Thoracic aorta (tissue), 2 donors: Measurements from ENCODE around the gene ZNF280B. TPM values are rescaled to one million over a fixed set of nuclear protein-coding genes. Genes with fewer than 3 reads are reported as not detected.
"Not testable (repeated sequence)": the region's sequence is repeated elsewhere in the genome, so short reads cannot be mapped to it uniquely, and the experiment has no call there.

Experiments
- ATAC-seq: fragments of 150-250 bp; one replicate; pipeline ENCODE4 v1.8.0; 2017; ENCODE audit warnings: low read depth; ENCODE audit not compliant: insufficient number of reproducible peaks, low FRiP score
- DNase-seq: peaks from one replicate; pipeline ENCODE4 v3.0.0-alpha.2; 2020; ENCODE audit warnings: low spot score
- H3K27ac ChIP-seq, 2 donors: fragments of 200-600 bp; sonication (generic); 1 replicate in 1 of 2; 2 replicates in 1 of 2; pipeline ENCODE4 v1.5.1; 2016; ENCODE audit warnings: mild to moderate bottlenecking in 2 of 2, moderate library complexity in 2 of 2
- H3K27me3 ChIP-seq: fragments of 200-600 bp; sonication (generic); replicated peaks from 2 replicates; pipeline ENCODE4 v1.6.0; 2016; ENCODE audit warnings: mild to moderate bottlenecking; ENCODE audit not compliant: insufficient read depth
- H3K36me3 ChIP-seq: fragments of 200-600 bp; sonication (generic); one replicate; pipeline ENCODE4 v1.5.1; 2016
- H3K4me1 ChIP-seq, 2 donors: fragments of 200-600 bp; sonication (generic); 1 replicate in 1 of 2; 2 replicates in 1 of 2; pipeline versions ENCODE4 v1.5.1 to v1.6.0; 2016; ENCODE audit warnings: low read depth in 2 of 2, mild to moderate bottlenecking in 1 of 2; ENCODE audit not compliant: control insufficient read depth in 1 of 2
- H3K4me3 ChIP-seq: fragments of 200-600 bp; sonication (generic); 2 replicates; pipeline ENCODE4 v1.5.1; 2016; ENCODE audit warnings: mild to moderate bottlenecking
- H3K9me3 ChIP-seq: fragments of 200-600 bp; sonication (generic); 2 replicates; pipeline ENCODE4 v1.5.1; 2016
- CTCF ChIP-seq: fragments of 200-600 bp; sonication (generic); IDR thresholded peaks from one replicate; pipeline ENCODE4 v1.5.1; 2019; ENCODE audit warnings: antibody characterized with exemption
- total RNA-seq, 2 donors: library from RNA; depleted of rRNA; stranded (reverse); fragments of >200 nt; gene quantifications; one replicate each; pipeline versions ENCODE4 v1.1.0 to v1.2.3, GENCODE V29; 2016

Gene ZNF280B
- total RNA-seq, 2 donors from 2014 or later = not detected

GRCh38 chr22:22513619-22514018 lies 5.1 kb upstream of the ZNF280B start:
- no peak for TF ChIP-seq CTCF
- H3K4me3 ChIP-seq = no peak overlapping the region
- ATAC-seq (no peak), DNase-seq (no peak)
- H3K4me1 ChIP-seq = no peaks in the 10 kb centered on the region
- no peaks in the 10 kb centered on the region for H3K27me3 ChIP-seq
- H3K27ac ChIP-seq = no peak overlapping the region
- H3K9me3 ChIP-seq = peaks cover 11% of the 10 kb centered on the region
- no peaks in the 10 kb centered on the region for H3K36me3 ChIP-seq

- no peaks in the 10 kb centered on the region for H3K4me1 ChIP-seq
- DNase-seq (no peak), ATAC-seq (no peak)
- H3K27ac ChIP-seq = no peak overlapping the region
- no peaks in the 10 kb centered on the region for H3K27me3 ChIP-seq
- no peaks in the 10 kb centered on the region for H3K36me3 ChIP-seq
- TF ChIP-seq CTCF = no peak
- H3K9me3 ChIP-seq = peaks cover 11% of the 10 kb centered on the region
- H3K4me3 ChIP-seq = no peak overlapping the region
These were observed 4.4 kb upstream of the ZNF280B start for GRCh38 chr22:22512951-22513350.

GRCh38 chr22:22510833-22511232 lies 2.3 kb upstream of the ZNF280B start:
- H3K4me3 ChIP-seq, ATAC-seq, DNase-seq, H3K27me3 ChIP-seq, H3K4me1 ChIP-seq, H3K36me3 ChIP-seq, H3K27ac ChIP-seq: not testable (repeated sequence)
- peaks cover 11% of the 10 kb centered on the region for H3K9me3 ChIP-seq

GRCh38 chr22:22509912-22510311 lies 1.4 kb upstream of the ZNF280B start:
- peaks cover 11% of the 10 kb centered on the region for H3K9me3 ChIP-seq
- not testable (repeated sequence) for DNase-seq, H3K4me3 ChIP-seq, H3K27ac ChIP-seq, ATAC-seq, H3K4me1 ChIP-seq, H3K27me3 ChIP-seq, H3K36me3 ChIP-seq

- DNase-seq = no peak
- Histone ChIP-seq H3K4me3 (peak overlapping the region; percentile 57), H3K27me3 (no peaks in the 10 kb centered on the region), H3K9me3 (peaks cover 11% of the 10 kb centered on the region), H3K27ac (no peak overlapping the region), H3K4me1 (no peaks in the 10 kb centered on the region), H3K36me3 (no peaks in the 10 kb centered on the region)
- no peak for ATAC-seq
- TF ChIP-seq CTCF = no peak
These were observed 734 bp downstream of the ZNF280B start for GRCh38 chr22:22507743-22508273.

GRCh38 chr22:22506736-22507135 lies 1.8 kb downstream of the ZNF280B start:
- TF ChIP-seq CTCF = no peak
- ATAC-seq = no peak

More at GRCh38 chr22:22506736-22507135, 1.8 kb downstream of the ZNF280B start:
- no peaks in the 10 kb centered on the region for H3K36me3 ChIP-seq
- H3K4me1 ChIP-seq = no peaks in the 10 kb centered on the region
- no peak overlapping the region for H3K4me3 ChIP-seq
- peaks cover 11% of the 10 kb centered on the region for H3K9me3 ChIP-seq
- no peaks in the 10 kb centered on the region for H3K27me3 ChIP-seq
- no peak for DNase-seq
- no peak overlapping the region for H3K27ac ChIP-seq
